Measurements from ENCODE around the gene CREBBP.
"Not testable (repeated sequence)": the region's sequence is repeated elsewhere in the genome, so short reads cannot be mapped to it uniquely, and the experiment has no call there.

CREBBP gene

GRCh38 chr16:3716831-3717234 is 163.7 kb downstream of the CREBBP start:
- H3K27ac ChIP-seq (ENCODE audit: low read depth, low read length, poor library complexity, severe bottlenecking): peak overlapping the region; percentile 0
- H4K20me1 ChIP-seq (ENCODE audit: insufficient read depth, low read length): no peaks in the 10 kb centered on the region
- no peak overlapping the region for H2AFZ ChIP-seq (ENCODE audit: low read length)
- peak overlapping the region; percentile 84 for H3K4me2 ChIP-seq (ENCODE audit: low read length)
- no peaks in the 10 kb centered on the region for H3K27me3 ChIP-seq (ENCODE audit: insufficient read depth, low read length)
- peak overlapping the region; percentile 98 for H3K4me3 ChIP-seq (ENCODE audit: low read depth, low read length, poor library complexity, severe bottlenecking)
- no peak for TF ChIP-seq EZH2 (IDR thresholded peaks at IDR 0.05; ENCODE audit: borderline replicate concordance, low read length)
- TF ChIP-seq CTCF (IDR thresholded peaks at IDR 0.05; ENCODE audit: low read length): no peak
- H3K36me3 ChIP-seq (ENCODE audit: insufficient read depth, low read length): peaks cover 20% of the 10 kb centered on the region; the same call in 1 of the 2 replicates
- H3K9me2 ChIP-seq (ENCODE audit: low read depth, low read length): no peaks in the 10 kb centered on the region
- peak overlapping the region; percentile 95 for H3K9ac ChIP-seq (ENCODE audit: low read length)
- H3K4me1 ChIP-seq (ENCODE audit: insufficient read depth, low read length, severe bottlenecking): peaks cover 48% of the 10 kb centered on the region
- H3K79me2 ChIP-seq (ENCODE audit: insufficient read depth, low read length): peaks cover 47% of the 10 kb centered on the region
- H3K9me3 ChIP-seq (ENCODE audit: low read length): no peaks in the 10 kb centered on the region
- no peaks in the 10 kb centered on the region; the same call in 1 of the 2 replicates for H3F3A ChIP-seq (ENCODE audit: insufficient read depth, low read length)

GRCh38 chr16:3715430-3715829 is 165.1 kb downstream of the CREBBP start:
- no peak overlapping the region for H2AFZ ChIP-seq (ENCODE audit: low read length)
- no peaks in the 10 kb centered on the region for H3K9me3 ChIP-seq (ENCODE audit: low read length)
- H3K27ac ChIP-seq (ENCODE audit: low read depth, low read length, poor library complexity, severe bottlenecking): no peak overlapping the region
- no peak overlapping the region for H3K4me3 ChIP-seq (ENCODE audit: low read depth, low read length, poor library complexity, severe bottlenecking)
- TF ChIP-seq CTCF (IDR thresholded peaks at IDR 0.05; ENCODE audit: low read length) (no peak), EZH2 (IDR thresholded peaks at IDR 0.05; ENCODE audit: borderline replicate concordance, low read length) (no peak)
- peaks cover 48% of the 10 kb centered on the region for H3K4me1 ChIP-seq (ENCODE audit: insufficient read depth, low read length, severe bottlenecking)
- no peak overlapping the region for H3K9ac ChIP-seq (ENCODE audit: low read length)
- peaks cover 21% of the 10 kb centered on the region; the same call in 1 of the 2 replicates for H3K36me3 ChIP-seq (ENCODE audit: insufficient read depth, low read length)
- peak overlapping the region; percentile 84; the same call in 1 of the 2 replicates for H3K4me2 ChIP-seq (ENCODE audit: low read length)
- H3K27me3 ChIP-seq (ENCODE audit: insufficient read depth, low read length): no peaks in the 10 kb centered on the region
- no peaks in the 10 kb centered on the region; the same call in 1 of the 2 replicates for H3F3A ChIP-seq (ENCODE audit: insufficient read depth, low read length)
- no peaks in the 10 kb centered on the region for H3K9me2 ChIP-seq (ENCODE audit: low read depth, low read length)
- peaks cover 61% of the 10 kb centered on the region for H3K79me2 ChIP-seq (ENCODE audit: insufficient read depth, low read length)
- H4K20me1 ChIP-seq (ENCODE audit: insufficient read depth, low read length): no peaks in the 10 kb centered on the region

GRCh38 chr16:3714378-3714777 is 166.1 kb downstream of the CREBBP start:
- H4K20me1 ChIP-seq (ENCODE audit: insufficient read depth, low read length); H3K27me3 ChIP-seq (ENCODE audit: insufficient read depth, low read length); H3K9ac ChIP-seq (ENCODE audit: low read length); H2AFZ ChIP-seq (ENCODE audit: low read length); H3K27ac ChIP-seq (ENCODE audit: low read depth, low read length, poor library complexity, severe bottlenecking); H3K9me3 ChIP-seq (ENCODE audit: low read length); H3F3A ChIP-seq (ENCODE audit: insufficient read depth, low read length); H3K4me2 ChIP-seq (ENCODE audit: low read length); H3K9me2 ChIP-seq (ENCODE audit: low read depth, low read length); H3K4me3 ChIP-seq (ENCODE audit: low read depth, low read length, poor library complexity, severe bottlenecking): not testable (repeated sequence)
- Histone ChIP-seq H3K36me3 (ENCODE audit: insufficient read depth, low read length) (peaks cover 32% of the 10 kb centered on the region; the same call in 1 of the 2 replicates), H3K79me2 (ENCODE audit: insufficient read depth, low read length) (peaks cover 69% of the 10 kb centered on the region), H3K4me1 (ENCODE audit: insufficient read depth, low read length, severe bottlenecking) (peaks cover 48% of the 10 kb centered on the region)

- Histone ChIP-seq H3K9ac (ENCODE audit: low read length) (no peak overlapping the region), H3K79me2 (ENCODE audit: insufficient read depth, low read length) (peaks cover 73% of the 10 kb centered on the region), H3K9me2 (ENCODE audit: low read depth, low read length) (no peaks in the 10 kb centered on the region), H3K4me1 (ENCODE audit: insufficient read depth, low read length, severe bottlenecking) (peaks cover 48% of the 10 kb centered on the region), H3K4me2 (ENCODE audit: low read length) (no peak overlapping the region; the same call in 1 of the 2 replicates), H3K9me3 (ENCODE audit: low read length) (no peaks in the 10 kb centered on the region), H3K27ac (ENCODE audit: low read depth, low read length, poor library complexity, severe bottlenecking) (no peak overlapping the region), H3K36me3 (ENCODE audit: insufficient read depth, low read length) (peaks cover 36% of the 10 kb centered on the region; the same call in 1 of the 2 replicates), H3K27me3 (ENCODE audit: insufficient read depth, low read length) (no peaks in the 10 kb centered on the region), H4K20me1 (ENCODE audit: insufficient read depth, low read length) (no peaks in the 10 kb centered on the region), H2AFZ (ENCODE audit: low read length) (no peak overlapping the region), H3F3A (ENCODE audit: insufficient read depth, low read length) (no peaks in the 10 kb centered on the region), H3K4me3 (ENCODE audit: low read depth, low read length, poor library complexity, severe bottlenecking) (no peak overlapping the region)
- TF ChIP-seq EZH2 (IDR thresholded peaks at IDR 0.05; ENCODE audit: borderline replicate concordance, low read length) (no peak), CTCF (IDR thresholded peaks at IDR 0.05; ENCODE audit: low read length) (no peak)
Measured at GRCh38 chr16:3713587-3714242, 166.8 kb downstream of the CREBBP start.
